DND-41 (cell line): Measurements from ENCODE around the gene MYLIP.
A peak's percentile ranks its signal among the peaks of the same experiment; 100 is the strongest.

Experiments used
- ATAC-seq: fragments of 200-7000 bp; cut with Tn5 transposase; 3 replicates; pipeline ENCODE4 v1.9.1; 2021; ENCODE audit warnings: low read depth; ENCODE audit not compliant: insufficient read depth
- DNase-seq: peaks from one replicate; pipeline ENCODE4 v3.0.0-alpha.2; 2020
- H2AFZ ChIP-seq: 2 replicates; pipeline ENCODE4 v1.6.0; 2012; ENCODE audit warnings: low read depth, low read length
- H3K27ac ChIP-seq: 2 replicates; pipeline ENCODE4 v1.5.1; 2012; ENCODE audit warnings: low read length, inconsistent platforms
- H3K27me3 ChIP-seq: fragments of 200-600 bp; sonication (generic); 2 replicates; pipeline ENCODE4 v1.6.0; 2012; ENCODE audit warnings: low read length, mild to moderate bottlenecking, inconsistent platforms; ENCODE audit not compliant: insufficient read depth, poor library complexity
- H3K36me3 ChIP-seq: 2 replicates; pipeline ENCODE4 v1.5.1; 2012; ENCODE audit warnings: low read length, inconsistent platforms; ENCODE audit not compliant: insufficient read depth
- H3K4me1 ChIP-seq: 2 replicates; pipeline ENCODE4 v1.5.1; 2012; ENCODE audit warnings: mild to moderate bottlenecking, low read length; ENCODE audit not compliant: insufficient read depth
- H3K4me2 ChIP-seq: 2 replicates; pipeline ENCODE4 v1.6.0; 2012; ENCODE audit warnings: mild to moderate bottlenecking, moderate library complexity, low read length, inconsistent platforms; ENCODE audit not compliant: insufficient read depth
- H3K4me3 ChIP-seq, 2 experiments: fragments of 200-600 bp in 1 of 2; shearing (Covaris generic) in 1 of 2; 2 replicates each; pipeline ENCODE4 v1.5.1; 2012 to 2016; ENCODE audit warnings: inconsistent platforms in 2 of 2, low read length in 2 of 2, mild to moderate bottlenecking in 2 of 2, low read depth in 1 of 2, moderate library complexity in 1 of 2
- H3K79me2 ChIP-seq: 2 replicates; pipeline ENCODE4 v1.6.0; 2012; ENCODE audit warnings: low read length, inconsistent platforms; ENCODE audit not compliant: insufficient read depth
- H3K9ac ChIP-seq: 2 replicates; pipeline ENCODE4 v1.6.0; 2012; ENCODE audit warnings: low read depth, mild to moderate bottlenecking, inconsistent platforms, low read length, moderate library complexity
- H3K9me3 ChIP-seq: 2 replicates; pipeline ENCODE4 v1.5.1; 2012; ENCODE audit warnings: low read length, moderate library complexity, mild to moderate bottlenecking, inconsistent platforms; ENCODE audit not compliant: insufficient read depth, severe bottlenecking
- H4K20me1 ChIP-seq: 2 replicates; pipeline ENCODE4 v1.6.0; 2012; ENCODE audit warnings: low read length; ENCODE audit not compliant: insufficient read depth
- EZH2 ChIP-seq: IDR thresholded peaks from 3 replicates; pipeline ENCODE4 v1.6.1; 2012; ENCODE audit warnings: borderline replicate concordance, low read depth, mild to moderate bottlenecking, moderate library complexity, low read length, inconsistent platforms; ENCODE audit not compliant: severe bottlenecking
- TF ChIP-seq, protein P1 (sequence below): IDR thresholded peaks from 2 replicates; pipeline ENCODE4 v1.5.1; 2012; ENCODE audit warnings: borderline replicate concordance, low read length, moderate library complexity, mild to moderate bottlenecking; ENCODE audit not compliant: poor library complexity, severe bottlenecking; ENCODE audit errors: extremely low read depth

MYLIP gene

DNA sequence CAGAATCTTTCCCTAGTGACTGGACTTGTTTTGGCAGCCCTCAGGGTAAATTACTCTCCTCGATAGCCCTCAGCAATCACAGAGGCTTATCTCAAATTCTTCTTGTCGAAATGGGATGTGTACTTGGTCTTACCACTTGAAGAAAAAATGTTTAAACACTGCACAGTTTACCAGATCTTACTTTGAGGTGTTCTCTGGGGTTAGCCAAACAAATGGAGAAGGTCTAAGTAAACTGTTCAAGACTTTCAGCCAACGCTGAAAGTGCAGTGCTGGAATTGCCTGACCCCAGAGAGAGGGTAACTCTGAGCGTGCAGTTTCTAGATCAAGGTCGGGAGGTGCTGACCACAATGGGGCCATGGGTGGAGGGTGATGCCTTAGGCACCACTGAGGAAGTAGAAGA lies 39.2 kb downstream of the MYLIP start:
- DNase-seq = no peak
- ATAC-seq = no peak
- Histone ChIP-seq H3K4me1 (no peaks in the 10 kb centered on the region), H3K4me2 (no peak overlapping the region), H3K27me3 (peaks cover 18% of the 10 kb centered on the region), H3K4me3 (no peak overlapping the region), H3K27ac (no peak overlapping the region), H3K36me3 (no peaks in the 10 kb centered on the region), H3K79me2 (no peaks in the 10 kb centered on the region), H4K20me1 (no peaks in the 10 kb centered on the region), H3K9ac (no peak overlapping the region), H2AFZ (no peak overlapping the region), H3K9me3 (no peaks in the 10 kb centered on the region)
- no peak for TF ChIP-seq EZH2
- TF ChIP-seq, protein P1, sequence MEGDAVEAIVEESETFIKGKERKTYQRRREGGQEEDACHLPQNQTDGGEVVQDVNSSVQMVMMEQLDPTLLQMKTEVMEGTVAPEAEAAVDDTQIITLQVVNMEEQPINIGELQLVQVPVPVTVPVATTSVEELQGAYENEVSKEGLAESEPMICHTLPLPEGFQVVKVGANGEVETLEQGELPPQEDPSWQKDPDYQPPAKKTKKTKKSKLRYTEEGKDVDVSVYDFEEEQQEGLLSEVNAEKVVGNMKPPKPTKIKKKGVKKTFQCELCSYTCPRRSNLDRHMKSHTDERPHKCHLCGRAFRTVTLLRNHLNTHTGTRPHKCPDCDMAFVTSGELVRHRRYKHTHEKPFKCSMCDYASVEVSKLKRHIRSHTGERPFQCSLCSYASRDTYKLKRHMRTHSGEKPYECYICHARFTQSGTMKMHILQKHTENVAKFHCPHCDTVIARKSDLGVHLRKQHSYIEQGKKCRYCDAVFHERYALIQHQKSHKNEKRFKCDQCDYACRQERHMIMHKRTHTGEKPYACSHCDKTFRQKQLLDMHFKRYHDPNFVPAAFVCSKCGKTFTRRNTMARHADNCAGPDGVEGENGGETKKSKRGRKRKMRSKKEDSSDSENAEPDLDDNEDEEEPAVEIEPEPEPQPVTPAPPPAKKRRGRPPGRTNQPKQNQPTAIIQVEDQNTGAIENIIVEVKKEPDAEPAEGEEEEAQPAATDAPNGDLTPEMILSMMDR = no peak

DNA sequence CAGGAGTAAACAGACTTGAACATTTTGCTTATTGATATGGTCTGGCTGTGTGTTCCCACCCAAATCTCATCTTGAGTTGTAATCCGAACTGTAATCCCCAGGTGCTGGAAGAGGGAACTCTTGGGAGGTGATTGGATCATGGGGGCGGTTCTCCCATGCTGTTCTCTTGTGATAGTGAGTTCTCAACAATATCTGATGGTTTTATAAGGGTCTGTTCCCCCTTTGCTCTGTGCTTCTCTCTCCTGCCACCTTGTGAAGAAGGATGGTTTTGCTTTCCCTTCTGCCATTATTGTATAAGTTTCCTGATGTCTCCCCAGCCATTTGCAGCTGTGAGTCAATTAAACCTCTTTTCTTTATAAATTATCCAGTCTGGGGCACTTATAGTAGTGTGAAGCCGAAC lies 40.0 kb downstream of the MYLIP start:
- Histone ChIP-seq H3K36me3 (no peaks in the 10 kb centered on the region), H3K4me2 (no peak overlapping the region), H3K79me2 (no peaks in the 10 kb centered on the region), H4K20me1 (no peaks in the 10 kb centered on the region), H3K27me3 (peaks cover 18% of the 10 kb centered on the region), H3K4me1 (no peaks in the 10 kb centered on the region), H2AFZ (no peak overlapping the region), H3K9me3 (no peaks in the 10 kb centered on the region), H3K9ac (no peak overlapping the region), H3K4me3 (no peak overlapping the region), H3K27ac (no peak overlapping the region)
- TF ChIP-seq, protein P1 = peak; percentile 49
- no peak for TF ChIP-seq EZH2
- ATAC-seq = peak; percentile 31; the same call in 1 of the 3 replicates
- DNase-seq = no peak

DNA sequence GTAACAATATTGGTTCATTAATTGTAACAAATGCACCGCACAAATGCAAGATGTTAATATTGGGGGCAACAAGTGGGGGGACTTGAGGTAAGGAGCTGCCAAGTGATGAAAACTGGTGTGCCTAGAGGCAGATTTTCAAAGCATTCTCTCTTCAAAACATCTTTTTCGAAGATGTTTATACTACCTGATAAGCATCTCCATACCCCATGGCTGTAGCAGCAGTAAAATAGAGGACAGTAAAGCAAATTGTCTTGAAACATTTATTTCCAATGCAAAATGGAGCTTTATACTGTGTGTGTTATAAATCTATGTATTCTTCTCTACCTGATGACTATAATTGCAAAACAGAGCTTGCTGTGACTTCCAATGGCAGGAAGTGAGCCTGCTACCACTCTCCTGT lies 42.5 kb downstream of the MYLIP start:
- DNase-seq (no peak), ATAC-seq (no peak)
- no peak overlapping the region for H3K4me2 ChIP-seq
- no peaks in the 10 kb centered on the region for H3K36me3 ChIP-seq
- peaks cover 18% of the 10 kb centered on the region for H3K27me3 ChIP-seq
- H4K20me1 ChIP-seq = no peaks in the 10 kb centered on the region
- no peak overlapping the region for H3K9ac ChIP-seq
- no peak overlapping the region for H2AFZ ChIP-seq
- H3K4me1 ChIP-seq = no peaks in the 10 kb centered on the region
- no peaks in the 10 kb centered on the region for H3K9me3 ChIP-seq
- H3K79me2 ChIP-seq = no peaks in the 10 kb centered on the region
- no peak overlapping the region for H3K4me3 ChIP-seq
- no peak for TF ChIP-seq EZH2
- TF ChIP-seq, protein P1 = no peak
- no peak overlapping the region for H3K27ac ChIP-seq
